HEK293 (cell line): ENCODE data around the gene PAK2.
A peak's percentile ranks its signal among the peaks of the same experiment; 100 is the strongest.

Experiments used
- CTCF ChIA-PET: fragments of 350-600 bp; formaldehyde crosslinking; extraction: SDS; loops from one replicate; lab custom pipeline; 2021; ENCODE audit warnings: antibody characterized with exemption; lab: Yijun Ruan, JAX
- POLR2A ChIA-PET: fragments of 300-600 bp; formaldehyde crosslinking; extraction: SDS; loops from one replicate; lab custom pipeline; 2020; ENCODE audit warnings: antibody characterized with exemption, inconsistent platforms; lab: Yijun Ruan, JAX
- H3K27ac ChIP-seq: fragments of 200-500 bp; sonication (Bioruptor generic); 2 replicates; pipeline ENCODE4 v1.5.1; 2014; ENCODE audit warnings: low read depth, low read length, control low read depth, inconsistent platforms; ENCODE audit errors: extremely low read depth
- H3K36me3 ChIP-seq, 2 experiments: fragments of 200-500 bp in 1 of 2; sonication (Bioruptor generic) in 1 of 2; 1 replicate in 1 of 2; 2 replicates in 1 of 2; pipeline ENCODE4 v1.5.1; 2014 to 2017; ENCODE audit warnings: inconsistent platforms in 2 of 2, low read length in 2 of 2; ENCODE audit not compliant: control insufficient read depth in 2 of 2, insufficient read depth in 1 of 2
- H3K4me1 ChIP-seq: fragments of 200-500 bp; sonication (Bioruptor generic); 2 replicates; pipeline ENCODE4 v1.5.1; 2014; ENCODE audit warnings: mild to moderate bottlenecking, low read length, inconsistent platforms; ENCODE audit not compliant: control insufficient read depth, insufficient read depth
- H3K4me3 ChIP-seq: 2 replicates; pipeline ENCODE4 v1.5.1; 2011; ENCODE audit warnings: low read depth, mild to moderate bottlenecking, control low read depth, low read length, moderate library complexity
- H3K9me3 ChIP-seq: fragments of 200-500 bp; sonication (Bioruptor generic); 2 replicates; pipeline ENCODE4 v1.5.1; 2014; ENCODE audit warnings: low read depth, low read length, inconsistent platforms; ENCODE audit not compliant: control insufficient read depth, insufficient read depth
- KLF1 ChIP-seq: fragments of 450-650 bp; formaldehyde crosslinking; IDR thresholded peaks from 2 replicates; pipeline ENCODE4 v1.5.1; 2016; ENCODE audit warnings: missing biosample characterization, missing genetic modification characterization
- OSR2 ChIP-seq: fragments of 450-650 bp; formaldehyde crosslinking; IDR thresholded peaks from 2 replicates; pipeline ENCODE4 v1.5.1; 2016; ENCODE audit warnings: missing biosample characterization, missing genetic modification characterization
- SP7 ChIP-seq: fragments of 450-650 bp; formaldehyde crosslinking; IDR thresholded peaks from 2 replicates; pipeline ENCODE4 v1.5.1; 2016; ENCODE audit warnings: missing biosample characterization, missing genetic modification characterization
- YY2 ChIP-seq: fragments of 450-650 bp; formaldehyde crosslinking; IDR thresholded peaks from 2 replicates; pipeline ENCODE4 v1.5.1; 2016; ENCODE audit warnings: missing biosample characterization, missing genetic modification characterization
- ZIC2 ChIP-seq: fragments of 450-650 bp; formaldehyde crosslinking; IDR thresholded peaks from 2 replicates; pipeline ENCODE4 v1.5.1; 2016; ENCODE audit warnings: missing biosample characterization, missing genetic modification characterization
- ZNF138 ChIP-seq: fragments of 450-650 bp; formaldehyde crosslinking; IDR thresholded peaks from 2 replicates; pipeline ENCODE4 v1.5.1; 2016; ENCODE audit warnings: missing biosample characterization, missing genetic modification characterization, borderline replicate concordance
- ZNF366 ChIP-seq: fragments of 450-650 bp; formaldehyde crosslinking; conservative IDR thresholded peaks from 2 replicates; pipeline ENCODE4 v1.5.1; 2016; ENCODE audit warnings: missing biosample characterization, missing genetic modification characterization
- ZNF394 ChIP-seq: fragments of 450-650 bp; formaldehyde crosslinking; IDR thresholded peaks from 2 replicates; pipeline ENCODE4 v1.5.1; 2016; ENCODE audit warnings: missing biosample characterization, missing genetic modification characterization, mild to moderate bottlenecking, moderate library complexity, borderline replicate concordance
- ZNF433 ChIP-seq: fragments of 450-650 bp; formaldehyde crosslinking; IDR thresholded peaks from 2 replicates; pipeline ENCODE4 v1.5.1; 2016; ENCODE audit warnings: missing biosample characterization, missing genetic modification characterization, low read depth
- ZNF558 ChIP-seq: fragments of 450-650 bp; formaldehyde crosslinking; IDR thresholded peaks from 2 replicates; pipeline ENCODE4 v1.5.1; 2016; ENCODE audit warnings: missing biosample characterization, missing genetic modification characterization
- ZNF600 ChIP-seq: fragments of 450-650 bp; formaldehyde crosslinking; IDR thresholded peaks from 2 replicates; pipeline ENCODE4 v1.5.1; 2016; ENCODE audit warnings: missing biosample characterization, missing genetic modification characterization
- ZNF837 ChIP-seq: fragments of 450-650 bp; formaldehyde crosslinking; IDR thresholded peaks from 2 replicates; pipeline ENCODE4 v1.5.1; 2016; ENCODE audit warnings: missing biosample characterization, missing genetic modification characterization
- ZXDB ChIP-seq: fragments of 450-650 bp; formaldehyde crosslinking; IDR thresholded peaks from 2 replicates; pipeline ENCODE4 v1.5.1; 2016; ENCODE audit warnings: missing biosample characterization, missing genetic modification characterization
- TF ChIP-seq, protein P1 (sequence below): fragments of 450-650 bp; formaldehyde crosslinking; IDR thresholded peaks from 2 replicates; pipeline ENCODE4 v1.5.1; 2016; ENCODE audit warnings: missing biosample characterization, missing genetic modification characterization, low read depth
- TF ChIP-seq, protein P2 (sequence below): fragments of 450-650 bp; formaldehyde crosslinking; IDR thresholded peaks from 2 replicates; pipeline ENCODE4 v1.5.1; 2016; ENCODE audit warnings: missing biosample characterization, missing genetic modification characterization
- TF ChIP-seq, protein P3 (sequence below): fragments of 450-650 bp; formaldehyde crosslinking; IDR thresholded peaks from 2 replicates; pipeline ENCODE4 v1.5.1; 2016; ENCODE audit warnings: missing biosample characterization, missing genetic modification characterization

The PAK2 gene

GRCh38 chr3:196726788-196727675 is 12.6 kb upstream of the PAK2 start (continued):
- 0 out of 2 replicates have a peak, but pooled peaks have one; percentile 12 for TF ChIP-seq ZIC2 (tag by site-specific recombination)
- no peak for TF ChIP-seq SP7 (tag by site-specific recombination)
- TF ChIP-seq ZNF433 (tag by site-specific recombination) = no peak
- no peak for TF ChIP-seq YY2 (tag by site-specific recombination)
- no peak for TF ChIP-seq ZNF366
- TF ChIP-seq ZNF600 (tag by site-specific recombination) = 0 out of 2 replicates have a peak, but pooled peaks have one; percentile 30
- no peak for TF ChIP-seq ZXDB (tag by site-specific recombination)

DNA sequence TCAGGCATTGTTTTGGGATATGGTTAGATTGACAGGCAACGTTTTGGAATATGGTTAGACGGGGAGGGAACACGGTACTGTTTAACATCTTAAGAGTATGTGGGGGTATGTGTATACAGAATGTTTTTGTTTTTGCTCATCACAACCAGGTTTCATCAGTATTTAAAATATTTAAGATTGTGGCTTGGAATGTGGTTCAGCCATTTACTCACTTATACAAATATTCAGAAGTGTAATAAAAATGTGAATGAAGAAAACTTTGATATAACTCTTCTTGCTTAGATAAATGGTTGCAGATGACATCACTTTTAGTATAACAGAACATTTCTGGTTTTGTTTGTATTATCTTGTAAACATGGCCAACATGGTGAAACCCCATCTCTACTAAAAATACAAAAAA is 3.9 kb upstream of the PAK2 start:
- peaks cover 9 to 34% of the 10 kb centered on the region in 2 experiments; a peak in 2 of 3 replicates for H3K36me3 ChIP-seq
- no peak overlapping the region for H3K4me3 ChIP-seq
- H3K27ac ChIP-seq = no peak overlapping the region
- TF ChIP-seq, protein P1, sequence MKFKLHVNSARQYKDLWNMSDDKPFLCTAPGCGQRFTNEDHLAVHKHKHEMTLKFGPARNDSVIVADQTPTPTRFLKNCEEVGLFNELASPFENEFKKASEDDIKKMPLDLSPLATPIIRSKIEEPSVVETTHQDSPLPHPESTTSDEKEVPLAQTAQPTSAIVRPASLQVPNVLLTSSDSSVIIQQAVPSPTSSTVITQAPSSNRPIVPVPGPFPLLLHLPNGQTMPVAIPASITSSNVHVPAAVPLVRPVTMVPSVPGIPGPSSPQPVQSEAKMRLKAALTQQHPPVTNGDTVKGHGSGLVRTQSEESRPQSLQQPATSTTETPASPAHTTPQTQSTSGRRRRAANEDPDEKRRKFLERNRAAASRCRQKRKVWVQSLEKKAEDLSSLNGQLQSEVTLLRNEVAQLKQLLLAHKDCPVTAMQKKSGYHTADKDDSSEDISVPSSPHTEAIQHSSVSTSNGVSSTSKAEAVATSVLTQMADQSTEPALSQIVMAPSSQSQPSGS (tag by site-specific recombination) = peak; percentile 43
- TF ChIP-seq ZNF394 (tag by site-specific recombination) = no peak
- TF ChIP-seq OSR2 (tag by site-specific recombination) = no peak
- TF ChIP-seq, protein P2, sequence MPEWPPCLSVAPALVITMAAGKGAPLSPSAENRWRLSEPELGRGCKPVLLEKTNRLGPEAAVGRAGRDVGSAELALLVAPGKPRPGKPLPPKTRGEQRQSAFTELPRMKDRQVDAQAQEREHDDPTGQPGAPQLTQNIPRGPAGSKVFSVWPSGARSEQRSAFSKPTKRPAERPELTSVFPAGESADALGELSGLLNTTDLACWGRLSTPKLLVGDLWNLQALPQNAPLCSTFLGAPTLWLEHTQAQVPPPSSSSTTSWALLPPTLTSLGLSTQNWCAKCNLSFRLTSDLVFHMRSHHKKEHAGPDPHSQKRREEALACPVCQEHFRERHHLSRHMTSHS (tag by site-specific recombination) = no peak
- ChIA-PET CTCF (interaction anchor here (0.7 kb wide), 1 partner anchor 102 kb away, joined by 3 read pairs; no protein-coding TSS in a partner anchor), POLR2A (no interaction called here)
- H3K9me3 ChIP-seq = no peaks in the 10 kb centered on the region
- no peaks in the 10 kb centered on the region for H3K4me1 ChIP-seq

GRCh38 chr3:196736670-196737374 is 2.8 kb upstream of the PAK2 start:
- Histone ChIP-seq H3K4me3 (no peak overlapping the region), H3K9me3 (no peaks in the 10 kb centered on the region), H3K36me3 (peaks cover 5 to 26% of the 10 kb centered on the region in 2 experiments; a peak in 2 of 3 replicates), H3K27ac (no peak overlapping the region), H3K4me1 (no peaks in the 10 kb centered on the region; the same call in 1 of the 2 replicates)
- POLR2A ChIA-PET = no interaction called here
- CTCF ChIA-PET = no interaction called here
- TF ChIP-seq KLF1 (tag by site-specific recombination) = no peak
- TF ChIP-seq ZNF558 (tag by site-specific recombination) = peak; percentile 90
- TF ChIP-seq, protein P3, sequence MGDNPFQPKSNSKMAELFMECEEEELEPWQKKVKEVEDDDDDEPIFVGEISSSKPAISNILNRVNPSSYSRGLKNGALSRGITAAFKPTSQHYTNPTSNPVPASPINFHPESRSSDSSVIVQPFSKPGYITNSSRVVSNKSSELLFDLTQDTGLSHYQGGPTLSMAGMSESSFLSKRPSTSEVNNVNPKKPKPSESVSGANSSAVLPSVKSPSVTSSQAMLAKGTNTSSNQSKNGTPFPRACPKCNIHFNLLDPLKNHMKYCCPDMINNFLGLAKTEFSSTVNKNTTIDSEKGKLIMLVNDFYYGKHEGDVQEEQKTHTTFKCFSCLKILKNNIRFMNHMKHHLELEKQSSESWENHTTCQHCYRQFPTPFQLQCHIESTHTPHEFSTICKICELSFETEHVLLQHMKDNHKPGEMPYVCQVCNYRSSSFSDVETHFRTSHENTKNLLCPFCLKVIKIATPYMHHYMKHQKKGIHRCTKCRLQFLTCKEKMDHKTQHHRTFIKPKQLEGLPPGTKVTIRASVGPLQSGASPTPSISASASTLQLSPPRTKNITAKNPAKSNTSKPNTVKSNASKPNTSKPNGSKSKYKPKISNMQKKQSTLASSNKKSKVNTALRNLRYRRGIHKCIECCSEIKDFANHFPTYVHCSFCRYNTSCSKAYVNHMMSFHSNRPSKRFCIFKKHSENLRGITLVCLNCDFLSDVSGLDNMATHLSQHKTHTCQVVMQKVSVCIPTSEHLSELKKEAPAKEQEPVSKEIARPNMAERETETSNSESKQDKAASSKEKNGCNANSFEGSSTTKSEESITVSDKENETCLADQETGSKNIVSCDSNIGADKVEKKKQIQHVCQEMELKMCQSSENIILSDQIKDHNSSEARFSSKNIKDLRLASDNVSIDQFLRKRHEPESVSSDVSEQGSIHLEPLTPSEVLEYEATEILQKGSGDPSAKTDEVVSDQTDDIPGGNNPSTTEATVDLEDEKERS (tag by site-specific recombination) = no peak
- no peak for TF ChIP-seq ZNF138 (tag by site-specific recombination)
- no peak for TF ChIP-seq ZNF837 (tag by site-specific recombination)
